HCT116 (cell line): ENCODE measurements around the gene AATF. TPM values are rescaled to one million over a fixed set of nuclear protein-coding genes. Genes with fewer than 3 reads are reported as not detected.

Source experiments
- ATAC-seq: fragments of 200-7000 bp; cut with Tn5 transposase; 2 replicates; pipeline ENCODE4 v1.9.1; 2020; ENCODE audit warnings: mild to moderate bottlenecking, moderate library complexity
- BruUV-seq: library from RNA; stranded (reverse); fragments of 400-500 nt; replicated peaks from 2 replicates; lab custom pipeline; 2021; lab: Mats Ljungman, UMichigan
- CTCF ChIA-PET: fragments of 300-600 bp; sonication (Branson Sonifier 250); formaldehyde crosslinking; loops from one replicate; lab custom pipeline; 2021; ENCODE audit warnings: antibody characterized with exemption; lab: Charles Lee
- POLR2A ChIA-PET: fragments of 300-600, 350-600 bp; sonication (Branson Sonifier 250); formaldehyde crosslinking; loops from one replicate; lab custom pipeline; 2021; ENCODE audit warnings: antibody characterized with exemption; lab: Charles Lee
- RAD21 ChIA-PET, 2 experiments: fragments of 300-600 bp; sonication (Branson Sonifier 250); formaldehyde crosslinking; loops; one replicate each; lab custom pipeline; 2023; ENCODE audit warnings: low total read pairs in 2 of 2; ENCODE audit not compliant: uncharacterized antibody in 2 of 2, unreplicated experiment in 2 of 2, low non-redundant PET in 1 of 2; lab: Charles Lee
- DNase-seq: peaks from one replicate; pipeline ENCODE4 v3.0.0-alpha.2; 2010; ENCODE audit warnings: low read depth, low spot score
- H2AFZ ChIP-seq: fragments of 200-600 bp; shearing (Covaris generic), sonication (generic); 2 replicates; pipeline ENCODE4 v1.6.1; 2017; ENCODE audit warnings: low read depth, mixed run types, mixed read lengths, antibody characterized with exemption, low read length; ENCODE audit not compliant: poor library complexity, severe bottlenecking
- H3K27ac ChIP-seq: 2 replicates; pipeline ENCODE4 v1.5.1; 2012; ENCODE audit warnings: low read depth, low read length
- H3K27me3 ChIP-seq: fragments of 200-600 bp; sonication (generic); 2 replicates; pipeline ENCODE4 v1.6.1; 2016; ENCODE audit warnings: mixed run types, low read length, mixed read lengths; ENCODE audit not compliant: insufficient read depth
- H3K36me3 ChIP-seq, 2 experiments: fragments of 200-500 bp in 1 of 2; fragments of 200-600 bp in 1 of 2; sonication (Bioruptor generic) in 1 of 2; sonication (generic) in 1 of 2; 2 replicates each; pipeline versions ENCODE4 v1.5.1 to v1.6.1; 2014 to 2016; ENCODE audit warnings: low read length in 2 of 2, inconsistent platforms in 1 of 2, mixed read lengths in 1 of 2, mixed run types in 1 of 2; ENCODE audit not compliant: insufficient read depth in 2 of 2, control insufficient read depth in 1 of 2
- H3K4me1 ChIP-seq, 2 experiments: fragments of 200-600 bp in 1 of 2; sonication (generic) in 1 of 2; 2 replicates each; pipeline versions ENCODE4 v1.5.1 to v1.6.1; 2012 to 2017; ENCODE audit warnings: low read length in 2 of 2, inconsistent platforms in 1 of 2, mild to moderate bottlenecking in 1 of 2, mixed read lengths in 1 of 2, mixed run types in 1 of 2, moderate library complexity in 1 of 2; ENCODE audit not compliant: insufficient read depth in 2 of 2, control insufficient read depth in 1 of 2
- H3K4me2 ChIP-seq: fragments of 200-600 bp; sonication (generic); 2 replicates; pipeline ENCODE4 v1.6.1; 2017; ENCODE audit warnings: mixed run types, low read length, mixed read lengths
- H3K4me3 ChIP-seq, 2 experiments: fragments of 200-600 bp in 1 of 2; sonication (generic) in 1 of 2; replicated peaks in 1 of 2; 2 replicates each; pipeline ENCODE4 v1.5.1; 2011 to 2016; ENCODE audit warnings: low read length in 2 of 2, control low read depth in 1 of 2, low read depth in 1 of 2, mild to moderate bottlenecking in 1 of 2, mixed read lengths in 1 of 2, mixed run types in 1 of 2
- H3K79me2 ChIP-seq: fragments of 200-600 bp; sonication (generic); 2 replicates; pipeline ENCODE4 v1.6.1; 2017; ENCODE audit warnings: mild to moderate bottlenecking, mixed run types, low read length, moderate library complexity, mixed read lengths; ENCODE audit not compliant: insufficient read depth
- H3K9ac ChIP-seq: fragments of 200-600 bp; sonication (generic); 2 replicates; pipeline ENCODE4 v1.6.1; 2016; ENCODE audit warnings: low read length, mixed read lengths
- H3K9me2 ChIP-seq: fragments of 200-600 bp; sonication (generic), shearing (Covaris generic); 2 replicates; pipeline ENCODE4 v1.6.1; 2017; ENCODE audit warnings: mixed run types, mild to moderate bottlenecking, moderate library complexity; ENCODE audit not compliant: insufficient read depth
- H3K9me3 ChIP-seq, 2 experiments: fragments of 200-500 bp in 1 of 2; fragments of 200-600 bp in 1 of 2; sonication (Bioruptor generic) in 1 of 2; sonication (generic) in 1 of 2; 2 replicates each; pipeline ENCODE4 v1.6.1; 2014 to 2017; ENCODE audit warnings: low read length in 2 of 2, mixed read lengths in 2 of 2, inconsistent platforms in 1 of 2, low read depth in 1 of 2, mild to moderate bottlenecking in 1 of 2, mixed run types in 1 of 2, moderate library complexity in 1 of 2; ENCODE audit not compliant: control insufficient read depth in 1 of 2, insufficient read depth in 1 of 2
- H4K20me1 ChIP-seq: fragments of 200-600 bp; sonication (generic), shearing (Covaris generic); 2 replicates; pipeline ENCODE4 v1.6.1; 2017; ENCODE audit warnings: mixed run types, mild to moderate bottlenecking, moderate library complexity; ENCODE audit not compliant: insufficient read depth
- ATF3 ChIP-seq: IDR thresholded peaks from 2 replicates; pipeline ENCODE4 v1.6.1; 2012
- CTCF ChIP-seq, 3 experiments: fragments of 200-600 bp in 1 of 3; sonication (generic) in 1 of 3; IDR thresholded peaks in 2 of 3; conservative IDR thresholded peaks in 1 of 3; 2 replicates each; pipeline ENCODE4 v1.5.1; 2012 to 2017; ENCODE audit warnings: low read depth in 2 of 3, low read length in 2 of 3, antibody characterized with exemption in 1 of 3, borderline replicate concordance in 1 of 3, control low read depth in 1 of 3, mild to moderate bottlenecking in 1 of 3, mixed read lengths in 1 of 3, mixed run types in 1 of 3, moderate library complexity in 1 of 3; ENCODE audit not compliant: insufficient read depth in 1 of 3
- EGR1 ChIP-seq: IDR thresholded peaks from 2 replicates; pipeline ENCODE4 v1.6.1; 2012; ENCODE audit warnings: low read depth
- ELF1 ChIP-seq: IDR thresholded peaks from 2 replicates; pipeline ENCODE4 v1.6.1; 2012; ENCODE audit warnings: low read depth, borderline replicate concordance
- FOSL1 ChIP-seq: IDR thresholded peaks from 2 replicates; pipeline ENCODE4 v1.6.1; 2012; ENCODE audit warnings: low read depth
- JUND ChIP-seq: IDR thresholded peaks from 2 replicates; pipeline ENCODE4 v1.6.1; 2012
- MAX ChIP-seq: IDR thresholded peaks from 2 replicates; pipeline ENCODE4 v1.6.1; 2012
- POLR2A ChIP-seq: IDR thresholded peaks from 2 replicates; pipeline ENCODE4 v1.7.0; 2011; ENCODE audit warnings: borderline replicate concordance; ENCODE audit not compliant: insufficient read depth, insufficient read length; ENCODE audit errors: extremely low read depth
- POLR2AphosphoS5 ChIP-seq: IDR thresholded peaks from 2 replicates; pipeline ENCODE4 v1.6.1; 2011; ENCODE audit warnings: mild to moderate bottlenecking, low read depth, low read length, moderate library complexity
- RAD21 ChIP-seq: IDR thresholded peaks from 2 replicates; pipeline ENCODE4 v1.6.1; 2012; ENCODE audit warnings: low read depth, mild to moderate bottlenecking
- SP1 ChIP-seq: IDR thresholded peaks from 2 replicates; pipeline ENCODE4 v1.6.1; 2012; ENCODE audit warnings: low read depth
- SRF ChIP-seq: IDR thresholded peaks from 2 replicates; pipeline ENCODE4 v1.6.1; 2012; ENCODE audit warnings: low read depth
- TCF7L2 ChIP-seq: IDR thresholded peaks from 2 replicates; pipeline ENCODE4 v1.7.0; 2011; ENCODE audit warnings: borderline replicate concordance, inconsistent platforms; ENCODE audit not compliant: insufficient read depth, insufficient read length; ENCODE audit errors: extremely low read depth
- YY1 ChIP-seq: IDR thresholded peaks from 2 replicates; pipeline ENCODE4 v1.6.1; 2011; ENCODE audit warnings: low read length, low read depth, moderate library complexity, mild to moderate bottlenecking; ENCODE audit not compliant: insufficient replicate concordance; ENCODE audit errors: extremely low read depth
- ZFX ChIP-seq: fragments of 450-650 bp; IDR thresholded peaks from 2 replicates; pipeline ENCODE4 v1.6.1; 2017
- ZNF274 ChIP-seq: fragments of 200-500 bp; sonication (Bioruptor generic); IDR thresholded peaks from 2 replicates; pipeline ENCODE4 v1.6.1; 2014; ENCODE audit warnings: mild to moderate bottlenecking, low read depth, low read length, inconsistent platforms
- intact Hi-C: fragments of 100-400 bp; cut with micrococcal nuclease; formaldehyde crosslinking; loops from 2 replicates; pipeline ENCODE4 v1.10.0; 2022
- total RNA-seq: library from RNA; stranded (reverse); gene quantifications from one replicate; pipeline ENCODE4 v1.2.1, GENCODE V29; 2021; ENCODE audit not compliant: unreplicated experiment
- TF ChIP-seq, protein P1 (sequence below): IDR thresholded peaks from 2 replicates; pipeline ENCODE4 v1.6.1; 2011; ENCODE audit warnings: mild to moderate bottlenecking, low read length, moderate library complexity; ENCODE audit not compliant: insufficient replicate concordance; ENCODE audit errors: extremely low read depth
- TF ChIP-seq, protein P2 (sequence below): IDR thresholded peaks from 2 replicates; pipeline ENCODE4 v1.6.1; 2012; ENCODE audit warnings: low read depth

The AATF gene
- total RNA-seq, 1 experiment from 2014 or later, result 105 TPM

DNA sequence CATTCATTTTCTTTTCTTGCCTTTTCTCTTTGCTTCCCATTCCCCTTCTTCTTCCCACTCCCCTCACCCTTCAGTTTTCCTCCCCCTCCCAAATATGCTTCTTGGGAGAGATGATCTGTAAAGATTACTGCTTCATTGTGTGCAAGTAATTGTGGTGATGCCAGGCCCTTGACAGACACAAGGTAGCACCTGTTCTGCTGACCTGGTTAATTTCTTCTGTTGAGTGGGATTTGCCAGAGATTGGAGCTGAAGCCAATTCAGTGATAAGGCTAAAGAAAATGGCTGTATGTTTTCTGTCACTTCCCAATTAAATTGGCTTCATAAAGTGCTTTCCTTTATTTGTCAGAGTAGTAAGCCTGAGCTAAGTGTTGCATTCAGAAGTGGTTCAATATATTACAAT lies 44.5 kb downstream of the AATF start:
- intact Hi-C loops, result no loop called here
- Histone ChIP-seq H3K4me1 (no peaks in the 10 kb centered on the region), H3K4me3 (no peak overlapping the region), H4K20me1 (no peaks in the 10 kb centered on the region), H3K27ac (no peak overlapping the region), H3K4me2 (no peak overlapping the region), H3K9ac (no peak overlapping the region), H3K9me2 (no peaks in the 10 kb centered on the region), H2AFZ (no peak overlapping the region), H3K79me2 (peaks cover 60% of the 10 kb centered on the region), H3K27me3 (no peaks in the 10 kb centered on the region), H3K9me3 (no peaks in the 10 kb centered on the region), H3K36me3 (peaks cover 57 to 72% of the 10 kb centered on the region in 2 experiments)
- BruUV-seq, result no TSS peak
- ChIA-PET POLR2A (no interaction called here), CTCF (no interaction called here), RAD21 (no interaction called here)
- DNase-seq, result no peak
- TF ChIP-seq MAX (no peak), ZFX (no peak), SRF (no peak), ZNF274 (no peak), TCF7L2 (no peak), ATF3 (no peak), JUND (no peak), POLR2A (no peak), ELF1 (no peak), YY1 (no peak), EGR1 (no peak), FOSL1 (no peak), SP1 (no peak), CTCF (IDR thresholded peaks at IDR 0.05 in 2 of 3, conservative IDR thresholded peaks at IDR 0.05 in 1 of 3; ENCODE audit: borderline replicate concordance in 1 of 3, insufficient read depth in 1 of 3, low read depth in 2 of 3, low read length in 2 of 3) (no peak), RAD21 (no peak), POLR2AphosphoS5 (no peak)
- TF ChIP-seq, protein P1, sequence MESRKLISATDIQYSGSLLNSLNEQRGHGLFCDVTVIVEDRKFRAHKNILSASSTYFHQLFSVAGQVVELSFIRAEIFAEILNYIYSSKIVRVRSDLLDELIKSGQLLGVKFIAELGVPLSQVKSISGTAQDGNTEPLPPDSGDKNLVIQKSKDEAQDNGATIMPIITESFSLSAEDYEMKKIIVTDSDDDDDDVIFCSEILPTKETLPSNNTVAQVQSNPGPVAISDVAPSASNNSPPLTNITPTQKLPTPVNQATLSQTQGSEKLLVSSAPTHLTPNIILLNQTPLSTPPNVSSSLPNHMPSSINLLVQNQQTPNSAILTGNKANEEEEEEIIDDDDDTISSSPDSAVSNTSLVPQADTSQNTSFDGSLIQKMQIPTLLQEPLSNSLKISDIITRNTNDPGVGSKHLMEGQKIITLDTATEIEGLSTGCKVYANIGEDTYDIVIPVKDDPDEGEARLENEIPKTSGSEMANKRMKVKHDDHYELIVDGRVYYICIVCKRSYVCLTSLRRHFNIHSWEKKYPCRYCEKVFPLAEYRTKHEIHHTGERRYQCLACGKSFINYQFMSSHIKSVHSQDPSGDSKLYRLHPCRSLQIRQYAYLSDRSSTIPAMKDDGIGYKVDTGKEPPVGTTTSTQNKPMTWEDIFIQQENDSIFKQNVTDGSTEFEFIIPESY, result no peak
- TF ChIP-seq, protein P2, sequence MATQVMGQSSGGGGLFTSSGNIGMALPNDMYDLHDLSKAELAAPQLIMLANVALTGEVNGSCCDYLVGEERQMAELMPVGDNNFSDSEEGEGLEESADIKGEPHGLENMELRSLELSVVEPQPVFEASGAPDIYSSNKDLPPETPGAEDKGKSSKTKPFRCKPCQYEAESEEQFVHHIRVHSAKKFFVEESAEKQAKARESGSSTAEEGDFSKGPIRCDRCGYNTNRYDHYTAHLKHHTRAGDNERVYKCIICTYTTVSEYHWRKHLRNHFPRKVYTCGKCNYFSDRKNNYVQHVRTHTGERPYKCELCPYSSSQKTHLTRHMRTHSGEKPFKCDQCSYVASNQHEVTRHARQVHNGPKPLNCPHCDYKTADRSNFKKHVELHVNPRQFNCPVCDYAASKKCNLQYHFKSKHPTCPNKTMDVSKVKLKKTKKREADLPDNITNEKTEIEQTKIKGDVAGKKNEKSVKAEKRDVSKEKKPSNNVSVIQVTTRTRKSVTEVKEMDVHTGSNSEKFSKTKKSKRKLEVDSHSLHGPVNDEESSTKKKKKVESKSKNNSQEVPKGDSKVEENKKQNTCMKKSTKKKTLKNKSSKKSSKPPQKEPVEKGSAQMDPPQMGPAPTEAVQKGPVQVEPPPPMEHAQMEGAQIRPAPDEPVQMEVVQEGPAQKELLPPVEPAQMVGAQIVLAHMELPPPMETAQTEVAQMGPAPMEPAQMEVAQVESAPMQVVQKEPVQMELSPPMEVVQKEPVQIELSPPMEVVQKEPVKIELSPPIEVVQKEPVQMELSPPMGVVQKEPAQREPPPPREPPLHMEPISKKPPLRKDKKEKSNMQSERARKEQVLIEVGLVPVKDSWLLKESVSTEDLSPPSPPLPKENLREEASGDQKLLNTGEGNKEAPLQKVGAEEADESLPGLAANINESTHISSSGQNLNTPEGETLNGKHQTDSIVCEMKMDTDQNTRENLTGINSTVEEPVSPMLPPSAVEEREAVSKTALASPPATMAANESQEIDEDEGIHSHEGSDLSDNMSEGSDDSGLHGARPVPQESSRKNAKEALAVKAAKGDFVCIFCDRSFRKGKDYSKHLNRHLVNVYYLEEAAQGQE, result no peak
- ATAC-seq, result no peak
